Stimulated activated effector memory CD8-positive, alpha-beta T cell treated with anti-CD3 and anti-CD28 coated beads, Interleukin-12 subunit alpha, Interleukin-12 subunit beta, amount 100 ng/mL, for 72 hours (primary cell): Measurements from ENCODE around the gene C12orf42.
A peak's percentile ranks its signal among the peaks of the same experiment; 100 is the strongest.

Experiments used
- ATAC-seq: fragments of 150-1000 bp; cut with Tn5 transposase; 2 replicates; pipeline ENCODE4 v1.10.0; 2021
- DNase-seq, 2 donors: peaks; one replicate each; pipeline ENCODE4 v3.0.0; 2021 to 2022; ENCODE audit warnings: low spot score in 2 of 2
- H3K27ac Mint-ChIP-seq: one replicate; pipeline ENCODE4 v1.8.0; 2022; ENCODE audit warnings: mild to moderate bottlenecking, mixed read lengths
- H3K36me3 Mint-ChIP-seq: one replicate; pipeline ENCODE4 v1.8.0; 2022; ENCODE audit warnings: mild to moderate bottlenecking, mixed read lengths
- H3K4me1 Mint-ChIP-seq: one replicate; pipeline ENCODE4 v1.8.0; 2022; ENCODE audit warnings: mixed read lengths
- H3K4me3 Mint-ChIP-seq: one replicate; pipeline ENCODE4 v1.8.0; 2022; ENCODE audit warnings: mild to moderate bottlenecking, mixed read lengths
- H3K9me3 Mint-ChIP-seq: one replicate; pipeline ENCODE4 v1.8.0; 2022; ENCODE audit warnings: mixed read lengths

The C12orf42 gene

DNA sequence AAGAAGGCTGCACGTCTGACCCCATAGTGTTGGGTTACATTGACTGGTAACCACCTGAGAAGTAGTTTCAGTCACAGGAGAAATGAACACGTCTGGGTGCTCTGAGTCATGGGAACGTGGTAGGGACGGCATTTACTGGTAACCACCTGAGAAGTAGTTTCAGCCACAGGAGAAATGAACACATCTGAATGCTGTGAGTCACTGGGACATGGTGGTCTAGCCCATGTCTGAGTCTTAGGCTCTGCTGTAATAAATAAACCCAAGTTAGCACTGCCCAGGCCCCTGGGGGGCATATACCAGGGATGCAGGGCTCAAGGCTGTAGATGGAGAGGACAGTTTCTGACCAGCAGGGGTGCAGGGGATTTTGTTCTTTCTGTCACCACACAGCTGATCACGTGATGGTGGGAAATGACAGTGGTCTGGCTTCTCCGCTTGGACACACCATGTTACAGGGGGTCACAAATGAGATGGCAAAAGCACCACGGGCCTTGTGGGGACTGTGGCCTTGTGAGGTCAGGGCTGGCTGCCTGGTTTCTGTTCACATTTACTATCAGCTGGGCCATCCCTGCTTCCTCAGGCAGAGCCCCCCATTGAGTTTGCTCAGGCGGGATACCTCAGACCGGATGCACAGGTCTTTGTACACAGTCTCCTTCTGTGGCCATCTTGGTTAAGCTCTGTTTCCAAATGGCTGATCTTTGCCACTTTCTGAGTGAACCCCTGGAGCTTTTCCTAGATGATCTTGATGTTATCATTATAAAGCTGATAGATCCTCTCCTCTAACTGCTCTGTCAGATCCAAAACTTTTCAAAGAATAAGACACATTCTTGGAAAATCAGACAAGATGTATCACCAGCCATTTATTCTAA lies 9.8 kb upstream of the C12orf42 start:
- peak in 1 of 2 donors; percentile 83 for DNase-seq
- H3K4me3 Mint-ChIP-seq, result no peak overlapping the region

DNA sequence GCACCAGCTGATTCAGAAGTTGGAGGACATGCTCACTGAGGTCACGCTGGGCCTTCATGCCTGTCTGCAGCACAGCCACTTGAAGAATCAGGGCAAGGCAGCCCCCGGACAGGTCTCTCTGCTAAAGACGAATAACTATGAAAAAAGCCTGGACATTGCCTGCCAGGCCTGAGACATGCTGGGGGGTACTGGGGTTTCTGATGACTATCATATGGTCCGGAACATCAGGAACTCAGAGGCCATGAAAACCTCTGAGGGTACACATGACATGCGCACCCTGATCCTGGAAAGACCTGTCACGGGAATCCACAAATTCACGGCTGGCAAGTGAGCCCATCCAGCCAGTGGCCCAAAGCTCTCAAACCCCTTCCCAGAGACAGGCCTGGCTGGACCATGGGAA lies 8.8 kb upstream of the C12orf42 start:
- Mint-ChIP-seq H3K36me3 (no peaks in the 10 kb centered on the region), H3K4me1 (peaks cover 15% of the 10 kb centered on the region), H3K9me3 (no peaks in the 10 kb centered on the region), H3K4me3 (no peak overlapping the region), H3K27ac (peak overlapping the region; percentile 33)
- DNase-seq (no peak), ATAC-seq (no peak)

More for the DNA sequence above, 9.8 kb upstream of the C12orf42 start:
- Mint-ChIP-seq H3K9me3 (no peaks in the 10 kb centered on the region), H3K27ac (peak overlapping the region; percentile 33), H3K36me3 (no peaks in the 10 kb centered on the region), H3K4me1 (peaks cover 15% of the 10 kb centered on the region)
- ATAC-seq, result peak; percentile 99

DNA sequence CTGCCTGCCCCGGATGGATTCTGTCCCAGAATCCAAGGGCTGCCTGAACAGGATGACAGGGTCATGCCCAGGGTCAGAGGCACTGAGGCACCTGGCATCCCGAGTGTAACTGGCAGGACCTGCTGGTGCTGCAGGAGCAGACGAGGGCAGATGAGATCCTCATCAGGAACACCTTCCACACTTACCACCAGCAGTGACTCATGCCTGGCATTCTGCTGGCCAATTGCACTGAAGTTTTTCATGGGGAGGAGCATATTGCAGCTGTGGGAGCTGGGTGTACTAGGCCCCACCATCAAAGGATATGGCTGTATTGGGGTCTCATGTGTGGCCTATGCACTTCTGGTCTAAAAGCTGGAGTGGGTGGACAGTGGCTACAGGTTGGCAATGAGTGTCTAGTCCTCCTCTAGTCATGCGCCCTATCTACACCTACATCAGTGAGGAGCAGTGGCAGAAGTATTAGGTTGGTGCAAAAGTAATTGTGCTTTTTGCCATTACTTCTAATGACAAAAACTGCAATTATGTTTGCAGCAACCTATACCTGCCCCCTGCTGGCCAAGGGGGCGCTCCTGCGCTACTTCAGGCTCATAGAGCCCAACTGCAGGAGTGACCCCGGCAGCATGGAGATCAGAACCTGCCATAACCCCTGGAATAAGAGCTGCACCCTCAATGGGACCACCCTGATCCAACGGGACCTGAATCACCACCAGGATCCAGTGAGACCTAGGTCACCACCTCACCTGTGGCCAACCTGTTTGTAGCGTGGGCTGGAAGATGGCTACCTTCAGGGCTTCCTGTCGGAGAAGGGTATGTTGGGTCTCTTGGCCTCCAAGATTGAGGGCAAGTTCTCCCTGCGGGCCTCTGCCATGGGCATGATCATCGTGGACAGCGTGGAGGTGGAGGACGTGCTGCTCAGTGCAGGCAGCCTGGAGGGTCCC lies 8.0 kb upstream of the C12orf42 start:
- peak in 1 of 2 donors; percentile 58 for DNase-seq

GRCh38 chr12:103501447-103501846 lies 5.7 kb upstream of the C12orf42 start:
- peaks cover 22% of the 10 kb centered on the region for H3K4me1 Mint-ChIP-seq

More for the DNA sequence above, 8.0 kb upstream of the C12orf42 start:
- peaks cover 22% of the 10 kb centered on the region for H3K4me1 Mint-ChIP-seq
- no peak overlapping the region for H3K27ac Mint-ChIP-seq
- no peak for ATAC-seq
- no peaks in the 10 kb centered on the region for H3K36me3 Mint-ChIP-seq
- H3K4me3 Mint-ChIP-seq, result no peak overlapping the region
- H3K9me3 Mint-ChIP-seq, result peaks cover 3% of the 10 kb centered on the region

DNA sequence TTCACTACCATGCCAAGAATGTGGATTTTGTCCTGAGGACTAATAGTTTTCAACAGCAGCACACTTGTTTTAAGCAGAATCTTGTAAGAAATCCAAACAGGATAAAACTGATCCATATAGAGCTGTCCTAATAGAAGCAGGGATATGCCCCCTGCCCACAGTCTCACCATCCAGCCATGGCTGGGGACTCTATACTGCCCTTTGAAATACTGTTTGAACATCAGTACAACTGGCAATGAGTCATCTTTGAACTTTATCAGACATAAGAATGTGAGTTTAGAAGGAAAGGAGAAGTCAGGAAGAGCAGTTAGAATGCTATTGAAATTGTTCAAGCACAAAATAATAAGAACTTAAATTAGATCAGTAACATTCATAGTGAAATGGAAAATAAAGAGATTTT lies 3.8 kb upstream of the C12orf42 start:
- peak overlapping the region; percentile 23 for H3K27ac Mint-ChIP-seq
- H3K36me3 Mint-ChIP-seq, result no peaks in the 10 kb centered on the region
- ATAC-seq, result no peak
- H3K4me3 Mint-ChIP-seq, result peak overlapping the region; percentile 19
- H3K4me1 Mint-ChIP-seq, result peaks cover 15% of the 10 kb centered on the region
- DNase-seq, result no peak
- peaks cover 5% of the 10 kb centered on the region for H3K9me3 Mint-ChIP-seq

More at GRCh38 chr12:103501447-103501846, 5.7 kb upstream of the C12orf42 start:
- no peak overlapping the region for H3K4me3 Mint-ChIP-seq
- H3K27ac Mint-ChIP-seq, result no peak overlapping the region
- peaks cover 5% of the 10 kb centered on the region for H3K9me3 Mint-ChIP-seq
- no peak for ATAC-seq
- H3K36me3 Mint-ChIP-seq, result no peaks in the 10 kb centered on the region
- DNase-seq, result no peak

- peak; percentile 90 for ATAC-seq
- no peak for DNase-seq
These were observed 3.2 kb upstream of the C12orf42 start for GRCh38 chr12:103498990-103499389.

GRCh38 chr12:103494734-103495468 lies 867 bp downstream of the C12orf42 start:
- H3K36me3 Mint-ChIP-seq, result no peaks in the 10 kb centered on the region
- H3K27ac Mint-ChIP-seq, result no peak overlapping the region
- peaks cover 8% of the 10 kb centered on the region for H3K9me3 Mint-ChIP-seq
- DNase-seq, result no peak
- H3K4me3 Mint-ChIP-seq, result peak overlapping the region; percentile 61
- H3K4me1 Mint-ChIP-seq, result peaks cover 16% of the 10 kb centered on the region
- no peak for ATAC-seq

More at GRCh38 chr12:103498990-103499389, 3.2 kb upstream of the C12orf42 start:
- Mint-ChIP-seq H3K9me3 (peaks cover 5% of the 10 kb centered on the region), H3K4me1 (peaks cover 16% of the 10 kb centered on the region), H3K27ac (peak overlapping the region; percentile 23), H3K36me3 (no peaks in the 10 kb centered on the region), H3K4me3 (peak overlapping the region; percentile 19)

DNA sequence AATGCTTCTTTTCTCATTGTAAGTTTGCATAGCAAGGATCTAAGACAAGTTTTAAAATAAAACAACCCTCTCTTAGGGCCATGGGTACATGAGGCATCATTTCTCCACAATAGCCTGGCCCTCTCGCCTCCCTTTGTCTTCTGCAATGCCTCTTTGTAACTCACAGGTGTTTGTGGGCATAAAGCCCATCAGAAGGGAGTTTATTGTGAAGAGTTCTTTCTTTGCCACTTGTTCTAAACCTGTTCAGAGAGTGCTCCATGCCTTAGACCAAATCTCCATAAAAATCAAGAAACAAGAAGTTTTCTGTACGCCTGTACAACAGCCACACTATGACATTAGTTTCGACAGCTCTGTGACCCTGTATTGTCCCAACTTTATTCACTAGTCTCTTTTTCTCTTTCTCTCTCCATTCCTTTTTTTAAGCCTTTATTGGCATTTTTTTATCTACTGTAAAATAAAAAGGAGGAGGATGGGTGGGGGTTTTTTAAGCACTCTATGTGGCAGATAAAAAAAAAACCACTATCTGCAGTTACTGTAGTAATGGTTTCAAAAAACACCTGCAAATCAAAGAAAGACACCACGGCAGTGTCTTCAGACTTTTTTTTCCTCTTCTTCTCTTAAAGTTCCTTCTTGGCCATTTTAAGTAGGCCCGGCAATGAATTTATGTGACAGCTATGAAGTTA lies 1.6 kb downstream of the C12orf42 start:
- ATAC-seq (no peak), DNase-seq (no peak)
- no peak overlapping the region for H3K27ac Mint-ChIP-seq
- H3K4me1 Mint-ChIP-seq, result peaks cover 12% of the 10 kb centered on the region
- H3K9me3 Mint-ChIP-seq, result peaks cover 6% of the 10 kb centered on the region
- H3K4me3 Mint-ChIP-seq, result peak overlapping the region; percentile 61
- no peaks in the 10 kb centered on the region for H3K36me3 Mint-ChIP-seq

GRCh38 chr12:103493199-103493598 lies 2.6 kb downstream of the C12orf42 start:
- Mint-ChIP-seq H3K4me3 (no peak overlapping the region), H3K27ac (no peak overlapping the region)

DNA sequence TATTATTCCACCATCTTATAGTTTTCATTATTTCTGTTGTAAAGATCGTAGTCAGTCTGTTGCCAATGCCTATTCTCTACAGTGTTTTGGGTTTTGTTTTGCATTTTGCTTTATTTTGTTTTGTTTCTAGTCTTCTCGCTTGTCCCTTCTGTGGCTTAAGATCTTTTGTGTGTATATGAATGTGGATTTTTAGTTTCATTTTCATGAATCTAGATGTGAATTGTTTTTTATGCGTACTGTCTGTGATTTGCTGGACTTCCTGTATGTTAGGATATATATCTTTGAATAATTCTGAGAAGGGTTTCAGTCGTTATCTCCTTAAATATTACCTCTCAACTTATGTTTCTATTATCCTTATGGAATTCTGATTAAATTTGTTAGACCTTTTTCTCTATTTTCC lies 13.4 kb downstream of the C12orf42 start:
- H3K27ac Mint-ChIP-seq, result peak overlapping the region; percentile 13

More at GRCh38 chr12:103493199-103493598, 2.6 kb downstream of the C12orf42 start:
- Mint-ChIP-seq H3K9me3 (peaks cover 8% of the 10 kb centered on the region), H3K4me1 (peaks cover 9% of the 10 kb centered on the region), H3K36me3 (no peaks in the 10 kb centered on the region)
- ATAC-seq, result no peak
- no peak for DNase-seq

GRCh38 chr12:103475073-103475472 lies 20.7 kb downstream of the C12orf42 start:
- Mint-ChIP-seq H3K9me3 (peaks cover 7% of the 10 kb centered on the region), H3K36me3 (no peaks in the 10 kb centered on the region), H3K4me1 (no peaks in the 10 kb centered on the region), H3K4me3 (no peak overlapping the region), H3K27ac (no peak overlapping the region)
- DNase-seq, result no peak
- no peak for ATAC-seq

More for the DNA sequence above, 13.4 kb downstream of the C12orf42 start:
- Mint-ChIP-seq H3K4me3 (peak overlapping the region; percentile 9), H3K4me1 (peaks cover 6% of the 10 kb centered on the region), H3K36me3 (no peaks in the 10 kb centered on the region), H3K9me3 (peaks cover 9% of the 10 kb centered on the region)
- DNase-seq (no peak), ATAC-seq (no peak)

DNA sequence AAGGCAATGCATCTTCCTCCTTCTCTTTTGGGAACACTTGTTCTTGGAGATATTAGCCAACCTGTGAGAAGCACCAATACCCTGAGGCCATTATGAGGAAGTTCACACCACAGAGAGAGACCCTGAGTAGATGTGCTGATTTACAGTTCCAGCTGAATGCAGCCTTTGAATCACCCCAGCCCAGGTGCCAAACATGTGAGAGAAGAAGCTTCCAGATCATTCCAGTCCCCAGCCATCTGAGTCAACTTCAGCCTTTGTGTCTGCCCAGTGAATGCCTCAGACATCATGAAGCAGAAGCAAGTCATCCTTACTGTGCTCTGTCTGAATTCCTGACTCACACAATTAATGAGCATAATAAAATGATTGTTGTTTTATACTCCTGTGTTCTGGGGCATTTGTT lies 25.1 kb downstream of the C12orf42 start:
- Mint-ChIP-seq H3K36me3 (no peaks in the 10 kb centered on the region), H3K9me3 (peaks cover 2% of the 10 kb centered on the region), H3K27ac (no peak overlapping the region), H3K4me1 (no peaks in the 10 kb centered on the region), H3K4me3 (no peak overlapping the region)
- ATAC-seq, result no peak
- DNase-seq, result no peak

DNA sequence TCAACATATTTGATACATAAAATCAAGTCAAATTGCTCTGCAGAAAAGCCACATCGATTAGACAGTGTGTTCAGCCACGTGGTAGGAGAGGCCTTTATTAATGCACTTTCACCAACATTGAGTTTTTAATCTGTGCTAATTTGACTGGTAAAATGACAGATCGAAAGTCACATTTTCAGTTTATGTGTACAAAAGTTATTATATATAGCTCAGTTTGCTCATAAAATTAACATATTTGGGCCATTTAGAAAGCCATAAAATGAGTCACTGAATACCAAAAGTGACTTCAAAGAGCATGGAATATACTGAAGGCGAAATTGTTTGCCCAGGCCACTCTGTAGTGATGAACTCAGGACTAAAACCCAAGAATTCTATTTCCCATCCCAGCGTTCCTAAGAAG lies 26.0 kb downstream of the C12orf42 start:
- Mint-ChIP-seq H3K4me3 (no peak overlapping the region), H3K36me3 (no peaks in the 10 kb centered on the region), H3K9me3 (peaks cover 5% of the 10 kb centered on the region), H3K27ac (no peak overlapping the region), H3K4me1 (no peaks in the 10 kb centered on the region)
- no peak for DNase-seq
- no peak for ATAC-seq

- ATAC-seq (no peak), DNase-seq (no peak)
- Mint-ChIP-seq H3K36me3 (no peaks in the 10 kb centered on the region), H3K27ac (no peak overlapping the region), H3K4me3 (no peak overlapping the region), H3K9me3 (peaks cover 5% of the 10 kb centered on the region), H3K4me1 (no peaks in the 10 kb centered on the region)
These were observed 26.9 kb downstream of the C12orf42 start for GRCh38 chr12:103468837-103469236.
